SU-DHL-6 (cell line): ENCODE data around the gene RBM23.

Source experiments
- EZH2phosphoT487 ChIP-seq: fragments of 200-600 bp; sonication (generic), shearing (Covaris generic); conservative IDR thresholded peaks from 2 replicates; pipeline ENCODE4 v1.6.1; 2018; ENCODE audit warnings: mild to moderate bottlenecking, antibody characterized with exemption, low read length, moderate library complexity, mixed read lengths
- TF ChIP-seq, protein P1 (sequence below): fragments of 200-600 bp; sonication (generic); IDR thresholded peaks from one replicate; pipeline ENCODE4 v1.5.1; 2017; ENCODE audit warnings: antibody characterized with exemption, mild to moderate bottlenecking, low read length, moderate library complexity; ENCODE audit not compliant: insufficient read depth, poor library complexity, severe bottlenecking

DNA sequence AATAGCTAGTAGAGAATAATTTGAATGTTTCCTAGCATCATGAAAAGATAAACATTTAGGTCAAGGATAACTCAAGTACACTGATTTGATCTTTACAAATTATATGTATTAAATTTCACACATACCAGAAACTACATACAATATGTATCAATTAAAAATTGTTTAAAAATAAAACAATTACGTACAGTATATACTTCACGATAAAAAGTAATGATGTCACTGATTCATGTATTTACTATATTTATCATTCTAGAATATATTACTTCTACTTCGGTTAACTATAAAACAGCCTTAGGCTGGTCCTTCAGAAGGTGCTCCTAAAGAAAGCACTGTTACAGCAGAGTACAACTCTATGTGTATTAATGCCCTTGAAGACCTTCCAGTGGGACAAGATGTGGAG, 11.5 kb downstream of the RBM23 start:
- TF ChIP-seq, protein P1, sequence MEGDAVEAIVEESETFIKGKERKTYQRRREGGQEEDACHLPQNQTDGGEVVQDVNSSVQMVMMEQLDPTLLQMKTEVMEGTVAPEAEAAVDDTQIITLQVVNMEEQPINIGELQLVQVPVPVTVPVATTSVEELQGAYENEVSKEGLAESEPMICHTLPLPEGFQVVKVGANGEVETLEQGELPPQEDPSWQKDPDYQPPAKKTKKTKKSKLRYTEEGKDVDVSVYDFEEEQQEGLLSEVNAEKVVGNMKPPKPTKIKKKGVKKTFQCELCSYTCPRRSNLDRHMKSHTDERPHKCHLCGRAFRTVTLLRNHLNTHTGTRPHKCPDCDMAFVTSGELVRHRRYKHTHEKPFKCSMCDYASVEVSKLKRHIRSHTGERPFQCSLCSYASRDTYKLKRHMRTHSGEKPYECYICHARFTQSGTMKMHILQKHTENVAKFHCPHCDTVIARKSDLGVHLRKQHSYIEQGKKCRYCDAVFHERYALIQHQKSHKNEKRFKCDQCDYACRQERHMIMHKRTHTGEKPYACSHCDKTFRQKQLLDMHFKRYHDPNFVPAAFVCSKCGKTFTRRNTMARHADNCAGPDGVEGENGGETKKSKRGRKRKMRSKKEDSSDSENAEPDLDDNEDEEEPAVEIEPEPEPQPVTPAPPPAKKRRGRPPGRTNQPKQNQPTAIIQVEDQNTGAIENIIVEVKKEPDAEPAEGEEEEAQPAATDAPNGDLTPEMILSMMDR = no peak
- TF ChIP-seq EZH2phosphoT487 = no peak
